Astrocyte of the cerebellum (primary cell): ENCODE data around the gene POLR1D.

Source experiments
- DNase-seq: peaks from one replicate; pipeline ENCODE4 v3.0.0-alpha.2; 2011; ENCODE audit warnings: low read depth
- H3K4me3 ChIP-seq: 2 replicates; pipeline ENCODE4 v1.5.1; 2011; ENCODE audit warnings: mild to moderate bottlenecking, low read depth, low read length, moderate library complexity
- in situ Hi-C: cut with HindIII; loops from 2 replicates; pipeline ENCODE4 v1.10.0; 2017; ENCODE audit warnings: low sequenced_read_pairs
- TF ChIP-seq, protein P1 (sequence below): IDR thresholded peaks from 2 replicates; pipeline ENCODE4 v1.5.1; 2012; ENCODE audit warnings: low read length, low read depth, moderate library complexity, mild to moderate bottlenecking; ENCODE audit errors: missing control alignments

POLR1D gene, protein sequence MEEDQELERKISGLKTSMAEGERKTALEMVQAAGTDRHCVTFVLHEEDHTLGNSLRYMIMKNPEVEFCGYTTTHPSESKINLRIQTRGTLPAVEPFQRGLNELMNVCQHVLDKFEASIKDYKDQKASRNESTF

DNA sequence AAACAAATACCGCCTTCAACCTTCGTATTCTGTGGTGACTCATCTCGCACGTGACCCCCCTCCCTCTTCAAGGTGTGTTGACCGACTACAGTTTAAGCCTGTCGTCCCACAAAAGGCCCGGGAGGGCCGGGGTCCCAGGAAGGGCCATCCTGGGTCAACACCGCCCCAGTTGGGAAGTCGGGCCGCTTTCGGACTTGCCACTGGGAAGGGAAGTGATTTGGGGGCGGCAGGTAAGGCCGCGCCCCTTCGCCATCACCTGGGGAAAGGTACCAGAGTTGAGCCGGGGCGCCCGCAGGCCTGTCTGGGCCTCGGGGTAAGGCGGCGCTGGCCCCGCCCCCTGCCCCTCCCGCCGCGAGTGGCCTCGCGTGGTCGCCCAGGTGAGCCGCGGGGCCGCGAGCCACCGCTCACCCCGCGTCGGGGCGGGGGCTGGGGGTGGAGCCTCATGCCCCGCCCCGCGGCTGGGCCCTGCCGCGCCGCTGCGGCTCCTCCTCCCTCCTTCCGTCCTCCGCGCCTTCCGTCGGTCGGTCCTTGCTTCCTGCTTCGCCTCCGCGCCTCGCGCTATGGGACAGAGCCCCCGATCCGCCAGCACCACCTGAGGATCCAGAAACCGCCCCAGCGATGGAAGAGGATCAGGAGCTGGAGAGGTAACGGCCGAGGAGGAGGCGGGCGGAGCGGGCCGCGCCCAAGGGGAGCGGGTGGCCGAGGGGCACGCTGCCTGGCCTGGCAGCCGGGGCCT lies at the start of gene POLR1D:
Gene POLR1D, plus strand, starts transcription at position 527 of the 736 bp plus-strand sequence. Its CDS starts 92 bp downstream, at position 619.
- DNase-seq: no peak
- peak within 1 kb of the TSS; percentile 85 for H3K4me3 ChIP-seq
- in situ Hi-C loops: no loop called here
- TF ChIP-seq, protein P1, sequence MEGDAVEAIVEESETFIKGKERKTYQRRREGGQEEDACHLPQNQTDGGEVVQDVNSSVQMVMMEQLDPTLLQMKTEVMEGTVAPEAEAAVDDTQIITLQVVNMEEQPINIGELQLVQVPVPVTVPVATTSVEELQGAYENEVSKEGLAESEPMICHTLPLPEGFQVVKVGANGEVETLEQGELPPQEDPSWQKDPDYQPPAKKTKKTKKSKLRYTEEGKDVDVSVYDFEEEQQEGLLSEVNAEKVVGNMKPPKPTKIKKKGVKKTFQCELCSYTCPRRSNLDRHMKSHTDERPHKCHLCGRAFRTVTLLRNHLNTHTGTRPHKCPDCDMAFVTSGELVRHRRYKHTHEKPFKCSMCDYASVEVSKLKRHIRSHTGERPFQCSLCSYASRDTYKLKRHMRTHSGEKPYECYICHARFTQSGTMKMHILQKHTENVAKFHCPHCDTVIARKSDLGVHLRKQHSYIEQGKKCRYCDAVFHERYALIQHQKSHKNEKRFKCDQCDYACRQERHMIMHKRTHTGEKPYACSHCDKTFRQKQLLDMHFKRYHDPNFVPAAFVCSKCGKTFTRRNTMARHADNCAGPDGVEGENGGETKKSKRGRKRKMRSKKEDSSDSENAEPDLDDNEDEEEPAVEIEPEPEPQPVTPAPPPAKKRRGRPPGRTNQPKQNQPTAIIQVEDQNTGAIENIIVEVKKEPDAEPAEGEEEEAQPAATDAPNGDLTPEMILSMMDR: no peak

DNA sequence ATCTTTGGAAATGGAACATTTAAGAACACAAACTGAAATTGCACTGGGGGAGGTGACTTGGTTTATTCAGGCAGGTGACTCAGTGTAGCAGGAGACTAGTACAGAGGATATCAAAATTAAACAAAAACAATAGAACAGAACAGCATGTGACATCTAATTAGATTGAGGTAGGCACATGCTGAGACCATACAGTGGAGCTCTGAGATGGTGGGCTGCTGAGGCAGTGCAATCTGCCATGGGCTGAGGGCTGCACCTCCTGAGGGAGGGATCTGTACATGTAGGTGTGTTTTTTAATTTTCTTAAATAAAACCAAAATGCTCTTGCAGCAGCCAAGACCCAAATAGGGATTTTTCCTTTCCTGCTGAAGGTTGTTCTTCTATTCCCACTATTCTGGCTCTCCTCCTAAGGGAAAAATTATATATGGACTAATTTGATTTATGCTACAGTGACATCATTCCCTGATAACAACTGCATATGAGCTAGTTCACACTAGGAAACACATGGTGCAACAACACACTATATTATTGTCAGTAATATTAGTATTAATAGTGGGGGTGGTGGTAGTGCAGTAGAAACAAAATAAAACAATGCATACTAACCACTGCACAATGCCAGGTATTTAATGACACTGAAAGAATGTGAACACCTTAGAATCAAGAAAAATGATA lies 49.3 kb upstream of the POLR1D start:
- TF ChIP-seq, protein P1: no peak
- no peak overlapping the region for H3K4me3 ChIP-seq
- in situ Hi-C loops: no loop called here
- no peak for DNase-seq

DNA sequence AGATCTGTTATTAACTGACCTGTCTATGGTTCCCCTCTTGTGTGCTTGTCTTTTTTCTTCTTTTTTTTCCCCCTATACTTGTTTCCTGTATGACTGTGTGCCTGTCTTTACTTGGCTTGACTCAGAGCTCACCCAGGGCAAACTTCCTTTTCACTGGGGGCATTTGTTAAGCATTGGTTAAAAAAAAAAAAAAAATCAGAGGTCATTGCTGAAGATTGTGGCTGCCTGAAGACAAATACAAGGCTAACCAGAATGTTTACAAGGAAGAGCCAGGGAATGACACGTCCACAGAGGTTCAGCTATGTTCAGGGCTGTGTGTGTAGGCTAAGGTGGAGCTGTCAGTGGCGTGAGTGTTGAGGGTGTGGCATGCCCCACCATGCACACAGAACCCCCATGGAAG lies 48.4 kb upstream of the POLR1D start:
- in situ Hi-C loops: no loop called here
- peak; percentile 15 for DNase-seq
- TF ChIP-seq, protein P1: no peak
- H3K4me3 ChIP-seq: no peak overlapping the region

DNA sequence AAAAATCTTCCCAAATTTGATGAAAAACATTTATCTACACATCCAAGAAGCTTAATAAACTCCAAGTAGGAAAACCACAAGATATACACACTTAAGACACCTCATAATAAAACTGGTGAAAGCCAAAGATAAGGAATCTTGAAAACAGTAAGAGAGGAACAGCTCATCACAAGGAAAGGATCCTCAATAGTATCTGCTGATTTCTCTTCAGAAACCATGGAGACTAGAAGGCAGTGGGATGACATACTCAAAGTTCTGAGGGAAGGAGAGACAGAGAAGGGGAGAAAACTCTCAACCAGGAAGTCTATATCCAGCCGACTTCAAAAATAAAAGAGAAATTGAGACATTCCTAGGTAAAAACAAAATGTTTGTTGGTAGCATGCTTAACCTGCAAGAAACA lies 47.0 kb upstream of the POLR1D start:
- TF ChIP-seq, protein P1: no peak
- DNase-seq: no peak
- no peak overlapping the region for H3K4me3 ChIP-seq
- in situ Hi-C loops: no loop called here

DNA sequence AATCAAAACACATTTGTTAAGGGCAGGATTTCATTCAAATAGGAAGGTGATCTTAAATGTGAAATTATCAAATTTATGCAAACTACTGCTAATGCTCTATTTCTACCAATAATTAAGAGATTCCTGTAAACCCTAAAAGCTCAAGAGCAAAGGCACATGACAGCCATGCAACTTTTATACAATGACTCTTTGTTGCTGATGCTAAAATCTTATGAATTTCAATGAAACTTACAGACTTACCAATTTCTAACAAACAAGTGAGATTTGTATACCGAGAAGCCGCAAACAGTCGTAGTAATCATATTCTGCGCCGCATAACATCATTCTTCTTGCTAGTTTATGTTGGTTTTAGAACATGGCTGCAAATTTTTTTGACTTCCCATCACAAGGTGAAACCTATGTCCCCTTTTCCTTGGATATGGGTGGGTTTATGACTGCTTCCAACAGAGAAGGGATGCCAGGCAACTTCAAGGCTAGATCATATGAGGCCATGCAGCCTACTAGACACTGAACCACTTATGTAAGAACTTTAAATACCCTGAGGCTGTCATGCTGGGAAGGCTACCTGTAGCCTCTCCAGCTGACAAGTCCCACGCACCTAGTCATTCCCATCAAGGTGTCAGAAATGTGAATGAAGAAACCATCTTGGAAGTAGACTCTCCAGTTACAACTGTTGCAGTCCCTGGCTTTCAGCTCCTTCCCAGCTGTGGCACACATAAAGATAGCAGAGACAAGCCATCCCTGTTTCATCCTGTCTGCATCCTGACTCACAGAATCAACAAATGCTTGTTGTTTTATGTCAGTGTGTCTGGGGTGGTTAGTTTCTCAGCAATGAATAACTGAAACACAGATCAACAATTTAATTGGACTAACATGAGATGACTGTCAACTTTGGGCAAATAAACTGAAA lies 43.3 kb upstream of the POLR1D start:
- TF ChIP-seq, protein P1: no peak
- no peak overlapping the region for H3K4me3 ChIP-seq
- no peak for DNase-seq
- in situ Hi-C loops: no loop called here

DNA sequence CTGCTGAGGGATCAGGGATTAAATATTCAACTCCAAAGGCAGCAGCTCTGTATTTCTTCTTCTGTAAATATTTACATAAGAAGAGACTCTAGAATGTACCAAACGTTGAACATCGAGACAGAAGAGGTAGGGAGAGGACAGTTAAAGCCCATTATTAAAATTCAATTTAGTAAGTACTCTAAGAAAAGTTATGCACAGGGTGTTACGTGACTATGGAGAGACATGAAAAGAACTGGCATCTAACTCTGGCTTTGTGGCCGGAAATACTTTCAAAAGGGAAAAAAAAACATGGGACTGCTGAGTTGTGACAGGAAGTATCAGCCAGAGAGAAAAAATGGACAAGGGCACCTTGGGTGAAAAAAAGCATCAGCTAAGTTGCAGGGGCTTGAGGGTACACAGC lies 38.0 kb upstream of the POLR1D start:
- in situ Hi-C loops: no loop called here
- no peak for DNase-seq
- TF ChIP-seq, protein P1: no peak
- no peak overlapping the region for H3K4me3 ChIP-seq
